Prostate gland (tissue), 2 donors: ENCODE data around the gene TYW5.

Experiments used
- CTCF ChIP-seq, 4 experiments: fragments of 200-600 bp in 2 of 4; fragments of 450-650 bp in 2 of 4; sonication (generic) in 2 of 4; IDR thresholded peaks; 1 replicate in 3 of 4; 2 replicates in 1 of 4; pipeline ENCODE4 v1.5.1; 2016 to 2019; ENCODE audit warnings: antibody characterized with exemption in 4 of 4, mild to moderate bottlenecking in 2 of 4, moderate library complexity in 2 of 4
- POLR2A ChIP-seq: fragments of 450-650 bp; IDR thresholded peaks from one replicate; pipeline ENCODE4 v1.6.1; 2016; ENCODE audit warnings: antibody characterized with exemption, mild to moderate bottlenecking
- POLR2AphosphoS5 ChIP-seq: sonication (generic); formaldehyde crosslinking; IDR thresholded peaks from one replicate; pipeline ENCODE4 v1.6.1; 2017; ENCODE audit warnings: antibody characterized with exemption

- no peak for TF ChIP-seq CTCF (IDR thresholded peaks at IDR 0.05)
- TF ChIP-seq POLR2AphosphoS5: no peak
- TF ChIP-seq POLR2A: no peak
These were observed 40.8 kb downstream of the TYW5 start for GRCh38 chr2:199914372-199914958.
